HG03060 (cell line): ENCODE results near the gene FNDC3A.
"Not testable (repeated sequence)": the region's sequence is repeated elsewhere in the genome, so short reads cannot be mapped to it uniquely, and the experiment has no call there.

Source experiments
- ATAC-seq: cut with Tn5 transposase; IDR thresholded peaks from one replicate; pipeline ENCODE4 v1.9.1; 2021; ENCODE audit warnings: low read depth, moderate number of reproducible peaks; ENCODE audit not compliant: unreplicated experiment

FNDC3A gene

DNA sequence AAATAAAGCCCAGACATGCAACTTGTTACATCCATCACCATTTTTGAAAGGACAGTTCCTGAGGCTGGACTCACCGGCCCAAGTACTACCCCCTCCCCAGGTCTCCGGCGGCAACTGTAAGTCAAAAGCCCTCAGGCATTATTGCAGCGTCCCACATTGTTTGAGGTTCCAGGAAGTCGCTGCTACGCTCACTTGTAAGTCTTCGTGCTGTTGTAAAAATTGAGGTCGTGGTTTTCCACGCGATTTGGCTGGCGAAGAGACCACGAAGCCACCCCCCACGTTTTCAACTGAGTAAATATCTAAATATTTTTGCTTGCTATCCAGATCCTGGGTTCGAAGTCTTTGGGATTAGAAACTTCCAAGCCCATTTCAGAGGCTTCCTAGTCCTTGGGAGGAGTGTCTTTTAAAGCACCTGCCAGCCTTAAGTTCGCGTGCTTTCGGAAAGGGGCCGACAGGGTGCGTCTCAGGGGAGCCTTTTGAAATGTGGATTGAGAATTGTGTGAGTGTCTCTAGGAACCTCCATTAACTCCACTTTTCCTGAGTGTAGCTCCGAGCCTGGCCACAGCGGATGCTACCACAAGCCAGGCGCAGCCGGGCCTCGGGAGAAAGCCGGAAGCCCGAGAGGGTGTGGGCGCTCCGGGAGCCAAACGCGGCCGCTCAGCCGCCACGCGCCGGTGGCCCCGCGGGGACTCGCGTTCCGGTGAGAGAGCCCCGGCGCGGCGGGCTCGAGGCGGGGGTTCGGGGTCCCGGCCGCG is 434 bp upstream of the FNDC3A start:
- ATAC-seq = no peak

- ATAC-seq = peak; percentile 2
These were observed 1.0 kb downstream of the FNDC3A start for GRCh38 chr13:48976576-48977285.

DNA sequence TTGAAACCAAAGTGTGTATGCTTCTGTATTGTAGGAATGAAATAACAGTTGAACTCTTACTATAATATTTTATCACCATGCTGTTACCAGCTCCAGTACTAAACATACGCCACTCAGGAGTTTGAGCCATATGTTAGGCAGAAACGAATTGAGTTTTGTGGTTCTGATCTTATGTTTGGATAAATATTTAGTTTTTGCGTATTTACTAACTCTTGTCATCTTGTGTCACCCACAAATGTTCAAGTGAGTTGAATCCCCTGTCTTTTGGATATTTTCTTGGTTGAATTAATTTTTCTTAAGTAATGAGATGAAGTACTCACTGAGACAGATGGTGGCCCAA is 1.5 kb downstream of the FNDC3A start:
- no peak for ATAC-seq

- ATAC-seq = no peak
These were observed 2.3 kb downstream of the FNDC3A start for GRCh38 chr13:48977973-48978372.

DNA sequence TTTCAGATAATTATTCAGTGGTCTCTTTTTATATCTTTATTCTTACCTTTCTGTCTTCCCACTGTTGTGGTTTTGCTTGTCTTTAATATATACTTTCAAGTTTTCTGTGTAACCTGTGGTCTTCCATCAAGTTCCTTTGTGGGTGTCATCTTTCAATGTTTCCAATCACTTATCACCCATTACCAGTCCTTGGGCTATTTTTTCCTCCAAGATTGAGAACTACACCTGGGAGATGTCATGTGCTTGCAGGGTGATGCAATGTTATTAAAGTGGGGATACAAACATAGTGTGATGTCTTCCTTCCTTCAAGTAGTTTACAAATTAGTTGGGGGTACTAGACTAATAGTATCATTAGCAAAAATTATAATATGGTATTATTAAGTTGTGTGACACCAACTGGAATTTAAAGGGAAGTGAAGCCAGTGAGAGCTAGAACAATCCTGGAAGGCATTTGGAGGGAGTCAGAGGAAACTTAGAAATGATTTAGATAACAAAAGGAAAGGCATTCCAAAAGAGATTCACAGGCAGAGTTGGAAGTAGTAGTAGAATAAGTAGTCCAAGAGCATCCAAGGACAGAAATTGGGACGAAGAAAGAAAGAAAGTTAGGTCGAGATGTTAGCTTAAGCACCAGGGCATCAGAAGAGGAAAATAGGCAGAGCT is 3.4 kb downstream of the FNDC3A start:
- ATAC-seq = no peak

- ATAC-seq = peak; percentile 45
These were observed 4.2 kb downstream of the FNDC3A start for GRCh38 chr13:48979892-48980291.

DNA sequence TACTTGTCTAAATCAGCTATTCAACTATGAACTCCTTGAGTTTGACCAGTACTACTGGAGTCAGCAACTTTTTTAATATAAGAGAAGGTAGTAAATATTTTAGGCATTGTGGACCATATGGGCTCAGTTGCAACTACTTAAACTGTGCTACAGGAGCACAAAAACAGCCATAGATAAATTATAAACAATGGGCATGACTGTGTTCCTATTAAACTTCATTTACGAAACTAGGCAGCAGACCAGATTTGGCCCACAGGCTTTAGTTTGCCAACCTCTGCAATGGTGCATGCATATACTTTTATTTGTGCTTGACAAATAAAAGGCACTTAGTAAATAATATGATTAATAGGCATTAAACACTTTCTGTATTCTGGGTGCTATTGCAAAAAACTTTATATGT is 7.6 kb downstream of the FNDC3A start:
- no peak for ATAC-seq

GRCh38 chr13:48985756-48986155 is 10.0 kb downstream of the FNDC3A start:
- no peak for ATAC-seq

DNA sequence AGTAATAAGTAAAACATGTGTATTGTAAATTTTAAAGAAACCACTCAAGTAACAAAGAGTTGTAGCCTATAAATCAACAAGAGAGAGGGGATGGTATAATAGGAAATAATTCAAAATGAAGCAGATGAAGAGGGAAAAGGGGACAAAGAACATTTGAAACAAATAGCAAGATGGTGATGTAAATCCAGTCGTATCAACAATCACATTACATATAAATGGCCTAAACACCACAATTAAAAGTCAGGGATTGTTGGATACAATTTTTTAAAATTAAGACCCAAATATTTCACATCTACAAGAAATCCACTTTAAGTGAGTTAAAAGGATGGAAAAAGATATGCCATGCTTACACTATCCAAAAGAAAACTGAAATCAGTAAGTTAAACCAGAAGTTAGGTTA is 15.2 kb downstream of the FNDC3A start:
- ATAC-seq = no peak

GRCh38 chr13:48993150-48993549 is 17.4 kb downstream of the FNDC3A start:
- no peak for ATAC-seq

- ATAC-seq = no peak
These were observed 19.0 kb downstream of the FNDC3A start for GRCh38 chr13:48994706-48995105.

DNA sequence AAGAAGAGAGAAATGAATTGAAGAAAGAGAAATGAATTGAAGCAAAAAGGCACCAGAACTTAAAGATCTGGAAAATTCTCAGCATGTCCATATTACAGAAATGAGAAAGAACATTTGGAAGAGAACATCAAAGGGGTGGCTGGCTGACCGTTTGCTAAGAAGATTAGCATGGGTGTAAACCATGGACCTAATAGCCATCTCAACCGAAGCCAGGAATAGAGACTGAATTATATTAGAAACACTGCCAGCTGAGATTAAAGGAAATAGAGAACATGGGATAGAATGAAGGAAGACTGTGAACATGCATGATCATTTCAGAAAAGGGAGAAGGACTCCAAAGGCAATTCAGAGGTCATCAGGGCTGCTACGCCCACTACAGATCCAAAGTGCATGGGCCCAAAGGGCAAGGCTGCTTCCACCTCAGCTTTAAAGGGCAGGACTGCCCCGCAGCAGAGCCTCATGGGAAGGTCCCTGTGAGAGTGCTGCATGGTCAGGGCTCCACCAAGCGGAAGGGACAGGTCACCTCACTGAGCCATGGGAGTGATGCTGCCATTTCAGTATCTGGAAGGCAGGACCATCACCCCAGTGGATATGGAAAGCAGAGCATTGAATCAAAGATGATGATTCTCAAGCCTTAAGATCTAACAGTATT is 23.1 kb downstream of the FNDC3A start:
- no peak for ATAC-seq

GRCh38 chr13:49000247-49000646 is 24.5 kb downstream of the FNDC3A start:
- no peak for ATAC-seq

GRCh38 chr13:49018986-49019635 is 43.4 kb downstream of the FNDC3A start:
- not testable (repeated sequence) for ATAC-seq

DNA sequence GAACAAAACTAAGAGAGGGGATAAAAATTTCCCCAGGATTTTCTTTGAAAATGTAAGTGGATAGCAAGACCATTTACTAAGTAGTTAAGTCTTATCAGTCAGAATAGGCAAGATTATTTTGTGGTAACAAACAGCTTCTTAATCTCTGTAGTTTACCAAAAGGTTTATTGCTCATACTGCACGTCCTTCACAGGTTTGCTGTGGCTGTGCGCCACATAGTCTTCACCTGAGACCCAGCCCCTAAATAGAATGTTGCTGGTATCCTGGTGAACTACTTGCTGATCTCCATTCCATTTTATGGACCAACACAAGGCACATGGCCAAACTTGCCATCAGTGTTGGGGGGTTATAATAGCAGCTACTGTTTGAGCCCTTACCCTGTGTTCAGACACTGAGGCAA is 44.6 kb downstream of the FNDC3A start:
- no peak for ATAC-seq

DNA sequence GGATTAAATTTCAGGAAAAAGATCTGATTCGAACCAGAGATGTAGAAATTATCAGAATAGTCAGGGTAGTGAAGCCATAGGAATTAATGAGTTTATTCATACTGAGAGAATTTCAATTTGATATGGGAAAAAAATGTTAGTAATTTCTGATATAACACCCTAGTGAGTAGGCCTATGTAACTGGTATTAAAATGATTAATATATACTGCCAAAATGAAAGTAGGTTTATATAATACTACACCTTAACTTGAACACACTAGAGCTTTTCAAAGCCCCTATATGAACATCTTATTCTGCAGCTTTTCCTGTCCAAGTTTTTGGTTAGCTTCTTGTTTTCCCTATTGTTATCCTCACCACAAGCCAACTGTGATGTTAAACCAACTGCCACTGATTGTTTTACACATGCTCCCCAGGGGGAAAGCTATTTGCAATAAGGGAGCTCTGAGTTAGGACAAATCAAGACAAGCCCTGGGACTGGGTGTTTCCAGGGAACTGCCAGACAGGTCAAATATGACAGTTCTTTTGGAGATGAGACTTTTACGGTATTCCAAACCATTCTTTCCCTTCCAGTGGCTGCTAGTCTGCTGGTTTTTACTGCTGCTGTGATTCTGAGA is 45.3 kb downstream of the FNDC3A start:
- ATAC-seq = no peak

- ATAC-seq = no peak
These were observed 46.2 kb downstream of the FNDC3A start for GRCh38 chr13:49021953-49022352.

DNA sequence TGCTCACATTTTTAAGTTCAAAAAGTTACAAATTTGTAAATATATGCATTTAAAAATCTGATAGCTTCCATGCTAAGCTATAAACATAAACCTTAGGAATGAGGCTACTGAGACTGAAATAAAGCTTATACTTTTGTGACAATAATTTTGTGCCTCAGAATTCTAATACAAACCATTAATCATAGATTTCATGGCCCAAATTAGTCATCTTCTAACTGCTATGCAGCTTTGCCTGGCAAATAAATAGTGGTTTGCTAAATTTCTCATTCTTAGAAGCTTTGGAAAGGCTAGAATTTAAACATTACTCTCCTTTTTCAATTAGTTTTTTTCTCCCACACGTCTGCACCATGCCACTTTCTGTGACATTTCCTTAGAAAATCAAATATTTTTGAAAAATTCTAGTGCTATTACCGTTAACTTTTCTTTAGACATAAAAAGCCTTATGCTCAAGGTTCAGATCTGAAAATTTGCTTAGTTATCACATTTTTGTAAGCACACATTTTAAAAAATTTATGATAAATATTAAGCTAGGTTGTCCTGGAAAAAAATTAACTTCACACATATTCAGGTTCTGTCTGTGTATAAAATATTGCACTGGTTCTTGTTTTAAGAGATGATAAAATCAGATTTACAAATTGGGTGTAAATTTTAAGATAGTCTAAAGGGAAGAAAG is 46.9 kb downstream of the FNDC3A start:
- ATAC-seq = no peak

DNA sequence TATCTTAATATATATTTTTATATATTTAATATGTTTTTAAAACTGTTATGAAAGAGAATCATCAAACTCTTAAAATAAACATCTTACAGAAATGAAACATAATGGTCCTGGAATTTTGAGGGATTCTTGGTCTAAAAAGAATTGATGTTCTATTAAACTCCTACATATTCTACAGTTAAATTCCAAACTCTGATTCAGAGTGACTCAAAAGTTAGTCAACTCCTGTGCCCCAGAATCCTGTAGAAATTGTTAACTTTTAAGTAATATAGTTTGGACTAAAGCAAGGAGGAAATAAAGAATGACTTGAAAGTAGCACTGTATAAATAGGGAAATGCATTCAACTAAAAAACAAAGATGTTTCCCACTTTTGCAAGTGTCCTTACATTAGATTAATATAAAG is 47.7 kb downstream of the FNDC3A start:
- no peak for ATAC-seq

- ATAC-seq = no peak
These were observed 51.1 kb downstream of the FNDC3A start for GRCh38 chr13:49026851-49027250.
